ENCODE data around the gene BRD1. TPM values are rescaled to one million over a fixed set of nuclear protein-coding genes. Genes with fewer than 3 reads are reported as not detected.
"Not testable (repeated sequence)": the region's sequence is repeated elsewhere in the genome, so short reads cannot be mapped to it uniquely, and the experiment has no call there.

BRD1 gene
- total RNA-seq, 1 experiment from 2014 or later: 19.1 TPM

DNA sequence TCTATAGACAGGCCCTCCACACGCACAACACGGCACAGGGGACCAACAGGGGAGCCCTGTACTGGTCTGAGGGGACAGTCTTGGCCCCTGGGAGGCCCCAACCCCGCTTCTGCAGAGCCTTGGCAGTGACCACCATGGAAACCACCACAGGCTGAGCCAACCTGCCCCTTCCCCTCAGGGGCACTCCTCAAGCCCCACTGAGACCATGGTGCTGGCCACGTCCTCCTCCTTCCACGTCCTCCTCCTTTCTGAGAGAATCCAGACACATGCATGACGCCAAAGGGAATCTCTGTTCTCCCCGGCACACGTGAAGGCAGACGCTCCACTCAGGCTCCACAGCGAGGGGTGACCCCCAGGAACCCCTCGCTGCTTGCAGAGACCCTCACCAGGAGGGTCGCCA lies 2.7 kb downstream of the BRD1 start:
- no TSS peak for BruUV-seq (replicated peaks)
- H3K4me1 ChIP-seq (ENCODE audit: insufficient read depth, low read length): peaks cover 17% of the 10 kb centered on the region
- H4K20me1 ChIP-seq (ENCODE audit: low read length): peaks cover 43% of the 10 kb centered on the region
- ChIA-PET CTCF (no interaction called here), POLR2A (ENCODE audit: unreplicated experiment) (no interaction called here)
- H3K9me3 ChIP-seq (ENCODE audit: low read length): no peaks in the 10 kb centered on the region
- H3K9ac ChIP-seq (ENCODE audit: low read length): no peak overlapping the region
- H3F3A ChIP-seq (ENCODE audit: low read length, unreplicated experiment): no peaks in the 10 kb centered on the region
- peak overlapping the region; percentile 95; the same call in 1 of the 2 replicates for H3K4me3 ChIP-seq (ENCODE audit: low read length)
- TF ChIP-seq, protein P1, sequence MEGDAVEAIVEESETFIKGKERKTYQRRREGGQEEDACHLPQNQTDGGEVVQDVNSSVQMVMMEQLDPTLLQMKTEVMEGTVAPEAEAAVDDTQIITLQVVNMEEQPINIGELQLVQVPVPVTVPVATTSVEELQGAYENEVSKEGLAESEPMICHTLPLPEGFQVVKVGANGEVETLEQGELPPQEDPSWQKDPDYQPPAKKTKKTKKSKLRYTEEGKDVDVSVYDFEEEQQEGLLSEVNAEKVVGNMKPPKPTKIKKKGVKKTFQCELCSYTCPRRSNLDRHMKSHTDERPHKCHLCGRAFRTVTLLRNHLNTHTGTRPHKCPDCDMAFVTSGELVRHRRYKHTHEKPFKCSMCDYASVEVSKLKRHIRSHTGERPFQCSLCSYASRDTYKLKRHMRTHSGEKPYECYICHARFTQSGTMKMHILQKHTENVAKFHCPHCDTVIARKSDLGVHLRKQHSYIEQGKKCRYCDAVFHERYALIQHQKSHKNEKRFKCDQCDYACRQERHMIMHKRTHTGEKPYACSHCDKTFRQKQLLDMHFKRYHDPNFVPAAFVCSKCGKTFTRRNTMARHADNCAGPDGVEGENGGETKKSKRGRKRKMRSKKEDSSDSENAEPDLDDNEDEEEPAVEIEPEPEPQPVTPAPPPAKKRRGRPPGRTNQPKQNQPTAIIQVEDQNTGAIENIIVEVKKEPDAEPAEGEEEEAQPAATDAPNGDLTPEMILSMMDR (conservative IDR thresholded peaks at IDR 0.05; ENCODE audit: low read depth, low read length): no peak
- TF ChIP-seq EZH2 (IDR thresholded peaks at IDR 0.05; ENCODE audit: low read length, unreplicated experiment) (no peak), EZH2phosphoT487 (IDR thresholded peaks at IDR 0.05; ENCODE audit: borderline replicate concordance, low read length) (no peak)
- DNase-seq: no peak
- intact Hi-C loops (cut with micrococcal nuclease): no loop called here
- peak overlapping the region; percentile 99 for H3K4me2 ChIP-seq (ENCODE audit: low read length)
- no peak for ATAC-seq
- peaks cover 13% of the 10 kb centered on the region; the same call in 1 of the 2 replicates for H3K36me3 ChIP-seq (ENCODE audit: low read depth, low read length)
- no peak overlapping the region for H2AFZ ChIP-seq (ENCODE audit: low read length)
- H3K27me3 ChIP-seq (ENCODE audit: low read length): no peaks in the 10 kb centered on the region
- H3K9me2 ChIP-seq (replicated peaks; ENCODE audit: low read length): no peaks in the 10 kb centered on the region
- no peak overlapping the region; the same call in 1 of the 2 replicates for H3K27ac ChIP-seq (ENCODE audit: low read length)
- peaks cover 72% of the 10 kb centered on the region for H3K79me2 ChIP-seq (ENCODE audit: low read length)

DNA sequence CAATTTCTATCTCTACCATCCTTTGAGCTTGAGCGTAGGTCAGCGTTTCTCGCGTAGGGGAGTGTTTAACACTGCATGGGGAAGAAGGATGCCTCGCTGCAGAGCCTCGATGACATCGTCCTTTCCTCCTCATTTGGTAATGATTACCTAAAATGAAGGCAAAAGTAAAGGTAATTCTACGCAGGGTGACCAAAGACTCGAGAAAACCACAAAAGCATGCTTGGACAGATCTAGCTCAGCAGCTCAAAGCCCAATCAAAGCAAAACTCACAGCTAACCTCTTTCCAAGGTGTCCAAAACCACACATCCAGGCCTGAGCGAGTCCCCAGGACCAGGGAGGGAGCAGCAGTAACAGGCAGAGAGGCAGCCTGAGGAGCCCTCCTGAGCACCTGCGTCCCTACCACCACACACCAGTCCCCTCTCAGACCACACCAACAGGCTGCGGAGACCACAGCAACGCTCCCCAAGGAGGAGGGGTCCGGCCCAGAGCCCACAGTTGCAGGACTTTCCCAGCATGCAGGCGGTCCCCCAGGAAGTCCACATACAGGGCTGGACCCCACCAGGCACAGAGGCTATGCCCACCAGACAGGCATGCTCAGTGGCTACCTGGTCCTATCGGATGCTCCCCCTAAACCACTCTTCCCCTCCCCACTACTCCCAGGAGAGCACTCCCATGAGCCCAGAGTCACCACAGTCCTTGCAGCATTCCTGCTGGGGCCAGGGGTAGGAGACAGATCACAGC lies 3.3 kb downstream of the BRD1 start:
- no peak overlapping the region for H3K4me2 ChIP-seq (ENCODE audit: low read length)
- H3K36me3 ChIP-seq (ENCODE audit: low read depth, low read length): peaks cover 13% of the 10 kb centered on the region; the same call in 1 of the 2 replicates
- DNase-seq (no peak), ATAC-seq (no peak)
- H3K27me3 ChIP-seq (ENCODE audit: low read length): no peaks in the 10 kb centered on the region
- H3K27ac ChIP-seq (ENCODE audit: low read length): no peak overlapping the region
- no TSS peak for BruUV-seq (replicated peaks)
- no peak overlapping the region for H3K9ac ChIP-seq (ENCODE audit: low read length)
- peaks cover 12% of the 10 kb centered on the region for H3K4me1 ChIP-seq (ENCODE audit: insufficient read depth, low read length)
- no peak overlapping the region for H2AFZ ChIP-seq (ENCODE audit: low read length)
- H3F3A ChIP-seq (ENCODE audit: low read length, unreplicated experiment): no peaks in the 10 kb centered on the region
- H4K20me1 ChIP-seq (ENCODE audit: low read length): peaks cover 43% of the 10 kb centered on the region
- no peaks in the 10 kb centered on the region for H3K9me2 ChIP-seq (replicated peaks; ENCODE audit: low read length)
- ChIA-PET CTCF (no interaction called here), POLR2A (ENCODE audit: unreplicated experiment) (no interaction called here)
- H3K4me3 ChIP-seq (ENCODE audit: low read length): no peak overlapping the region
- TF ChIP-seq, protein P1 (conservative IDR thresholded peaks at IDR 0.05; ENCODE audit: low read depth, low read length): no peak
- TF ChIP-seq EZH2 (IDR thresholded peaks at IDR 0.05; ENCODE audit: low read length, unreplicated experiment): no peak
- no peaks in the 10 kb centered on the region for H3K9me3 ChIP-seq (ENCODE audit: low read length)
- intact Hi-C loops (cut with micrococcal nuclease): no loop called here
- peaks cover 78% of the 10 kb centered on the region for H3K79me2 ChIP-seq (ENCODE audit: low read length)

DNA sequence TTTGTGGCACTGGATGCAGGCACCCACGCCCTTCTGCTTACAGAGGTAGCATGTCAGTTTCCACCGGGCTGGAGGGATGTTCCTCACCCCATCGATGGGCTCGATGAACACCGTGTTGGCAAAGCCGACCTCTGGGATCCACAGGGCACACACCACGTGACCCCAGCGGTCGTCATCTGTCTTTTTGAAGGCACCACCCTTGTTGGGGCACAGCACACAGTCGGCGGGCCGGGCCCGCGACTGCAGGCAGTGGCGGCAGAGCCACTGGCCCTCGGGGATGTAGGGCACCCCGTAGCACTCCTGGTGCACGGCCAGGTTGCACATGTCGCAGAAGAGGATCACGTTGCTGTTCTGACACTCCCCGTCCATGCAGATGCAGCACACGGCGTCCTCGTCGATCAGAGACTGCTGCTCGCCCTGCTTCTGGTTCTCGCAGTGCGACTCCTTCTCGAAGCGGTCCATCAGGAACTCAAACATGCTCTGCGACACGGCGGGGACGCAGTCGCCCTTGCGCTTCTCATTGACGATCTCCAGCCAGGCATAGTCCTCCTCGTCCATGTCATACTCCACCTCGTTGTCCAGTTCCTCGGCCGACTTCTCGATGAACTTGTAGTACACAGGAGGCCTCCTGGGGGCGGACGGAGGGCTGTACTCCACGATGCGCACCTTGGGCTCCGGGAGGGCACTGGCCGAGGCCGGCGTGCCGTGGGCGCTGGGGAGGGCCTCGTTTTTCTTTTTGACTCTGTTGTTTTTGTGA lies 4.2 kb downstream of the BRD1 start:
- H3K4me1 ChIP-seq (ENCODE audit: insufficient read depth, low read length): peaks cover 12% of the 10 kb centered on the region
- H3K36me3 ChIP-seq (ENCODE audit: low read depth, low read length): peaks cover 13% of the 10 kb centered on the region; the same call in 1 of the 2 replicates
- peaks cover 43% of the 10 kb centered on the region for H4K20me1 ChIP-seq (ENCODE audit: low read length)
- BruUV-seq (replicated peaks): TSS peak; percentile 12
- no peaks in the 10 kb centered on the region for H3F3A ChIP-seq (ENCODE audit: low read length, unreplicated experiment)
- TF ChIP-seq, protein P1 (conservative IDR thresholded peaks at IDR 0.05; ENCODE audit: low read depth, low read length): no peak
- TF ChIP-seq EZH2 (IDR thresholded peaks at IDR 0.05; ENCODE audit: low read length, unreplicated experiment) (no peak), EZH2phosphoT487 (IDR thresholded peaks at IDR 0.05; ENCODE audit: borderline replicate concordance, low read length) (no peak)
- ATAC-seq: no peak
- no peak for DNase-seq
- intact Hi-C loops (cut with micrococcal nuclease): no loop called here
- no peaks in the 10 kb centered on the region for H3K27me3 ChIP-seq (ENCODE audit: low read length)
- ChIA-PET CTCF (no interaction called here), POLR2A (ENCODE audit: unreplicated experiment) (no interaction called here)
- no peak overlapping the region for H3K27ac ChIP-seq (ENCODE audit: low read length)
- H2AFZ ChIP-seq (ENCODE audit: low read length): no peak overlapping the region
- no peak overlapping the region for H3K4me3 ChIP-seq (ENCODE audit: low read length)
- H3K9me2 ChIP-seq (replicated peaks; ENCODE audit: low read length): no peaks in the 10 kb centered on the region
- H3K9ac ChIP-seq (ENCODE audit: low read length): no peak overlapping the region
- peaks cover 87% of the 10 kb centered on the region for H3K79me2 ChIP-seq (ENCODE audit: low read length)
- no peaks in the 10 kb centered on the region for H3K9me3 ChIP-seq (ENCODE audit: low read length)
- H3K4me2 ChIP-seq (ENCODE audit: low read length): no peak overlapping the region

DNA sequence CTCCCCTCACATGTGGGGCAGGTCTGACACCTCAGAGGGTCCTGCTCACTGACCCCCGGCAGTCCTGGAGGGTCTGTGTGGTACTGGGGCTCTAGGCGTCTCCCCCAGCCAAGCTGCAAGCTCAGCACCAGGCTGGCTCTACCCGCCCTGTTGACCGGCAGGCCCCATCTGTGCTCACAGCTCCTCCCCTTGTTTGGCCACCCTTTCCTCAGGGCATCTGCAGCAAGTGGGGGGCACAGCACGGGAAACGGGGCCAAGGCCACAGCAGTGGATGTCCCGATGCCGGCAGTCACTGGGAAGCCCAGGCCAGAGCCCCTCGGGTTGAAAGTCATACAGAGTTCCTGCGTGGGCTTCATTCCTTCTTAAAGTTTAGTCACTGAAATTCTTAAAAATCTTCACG lies 5.9 kb downstream of the BRD1 start:
- POLR2A ChIA-PET (ENCODE audit: unreplicated experiment); H3K27me3 ChIP-seq (ENCODE audit: low read length); H3F3A ChIP-seq (ENCODE audit: low read length, unreplicated experiment); CTCF ChIA-PET; ATAC-seq; H3K27ac ChIP-seq (ENCODE audit: low read length); H3K4me2 ChIP-seq (ENCODE audit: low read length); H3K9me3 ChIP-seq (ENCODE audit: low read length); H3K9ac ChIP-seq (ENCODE audit: low read length); intact Hi-C loops (cut with micrococcal nuclease); H3K4me3 ChIP-seq (ENCODE audit: low read length); H3K9me2 ChIP-seq (replicated peaks; ENCODE audit: low read length); H2AFZ ChIP-seq (ENCODE audit: low read length); DNase-seq; BruUV-seq (replicated peaks): not testable (repeated sequence)
- Histone ChIP-seq H3K79me2 (ENCODE audit: low read length) (peaks cover 100% of the 10 kb centered on the region), H3K4me1 (ENCODE audit: insufficient read depth, low read length) (peaks cover 12% of the 10 kb centered on the region), H3K36me3 (ENCODE audit: low read depth, low read length) (peaks cover 19% of the 10 kb centered on the region; the same call in 1 of the 2 replicates), H4K20me1 (ENCODE audit: low read length) (peaks cover 58% of the 10 kb centered on the region)
